Measurements from ENCODE around the gene ENGASE.

ENGASE gene

GRCh38 chr17:79135011-79135410, 60.4 kb downstream of the ENGASE start:
- FAIRE-seq = no peak
- no peak for DNase-seq (ENCODE audit: insufficient read length, low spot score)
- TF ChIP-seq CTCF (IDR thresholded peaks at IDR 0.05; ENCODE audit: insufficient read depth, missing control alignments) = no peak

- FAIRE-seq (no peak), DNase-seq (ENCODE audit: insufficient read length, low spot score) (no peak)
- no peak for TF ChIP-seq CTCF (IDR thresholded peaks at IDR 0.05; ENCODE audit: insufficient read depth, missing control alignments)
Observed at GRCh38 chr17:79135628-79136405, 61.2 kb downstream of the ENGASE start.

All from D721Med (cell line).